WTC11 (cell line): ENCODE results near the gene PRAME. TPM values are rescaled to one million over a fixed set of nuclear protein-coding genes. Genes with fewer than 3 reads are reported as not detected.

Experiments used
- ATAC-seq: fragments of 200-7000 bp; cut with Tn5 transposase; 2 replicates; pipeline ENCODE4 v1.10.0; 2021; ENCODE audit warnings: mild to moderate bottlenecking, moderate library complexity
- CTCF ChIA-PET: fragments of 300-600 bp; sonication (Branson Sonifier 250); formaldehyde crosslinking; loops from one replicate; lab custom pipeline; 2021; ENCODE audit warnings: antibody characterized with exemption; lab: Charles Lee
- POLR2A ChIA-PET: fragments of 350-600 bp; sonication (Branson Sonifier 250); formaldehyde crosslinking; loops from one replicate; lab custom pipeline; 2021; ENCODE audit warnings: antibody characterized with exemption; lab: Charles Lee
- DNase-seq: peaks from one replicate; pipeline ENCODE4 v3.0.0; 2021; ENCODE audit warnings: low spot score
- H3K27ac Mint-ChIP-seq: 2 replicates; pipeline ENCODE4 v1.8.0; 2021; ENCODE audit warnings: mixed read lengths
- H3K27me3 Mint-ChIP-seq: 2 replicates; pipeline ENCODE4 v1.8.0; 2021; ENCODE audit warnings: low read depth, mild to moderate bottlenecking, moderate library complexity, mixed read lengths
- H3K36me3 Mint-ChIP-seq: 2 replicates; pipeline ENCODE4 v1.8.0; 2021; ENCODE audit warnings: mixed read lengths
- H3K4me1 Mint-ChIP-seq: 2 replicates; pipeline ENCODE4 v1.8.0; 2022; ENCODE audit warnings: mixed read lengths
- H3K4me3 Mint-ChIP-seq: 2 replicates; pipeline ENCODE4 v1.8.0; 2021; ENCODE audit warnings: mild to moderate bottlenecking, moderate library complexity, mixed read lengths
- H3K9me3 Mint-ChIP-seq: 2 replicates; pipeline ENCODE4 v1.8.0; 2021; ENCODE audit warnings: mixed read lengths
- ATF1 ChIP-seq: sonication (generic); formaldehyde crosslinking; IDR thresholded peaks from 2 replicates; pipeline ENCODE4 v1.8.1; 2023; ENCODE audit warnings: mild to moderate bottlenecking, moderate library complexity, missing genetic modification reagents
- EMX1 ChIP-seq: fragments of 250-450 bp; sonication (Bioruptor Pico); IDR thresholded peaks from 2 replicates; pipeline ENCODE4 v1.8.0; 2021; ENCODE audit warnings: mild to moderate bottlenecking
- ESRRA ChIP-seq: sonication (generic); formaldehyde crosslinking; IDR thresholded peaks from 2 replicates; pipeline ENCODE4 v1.8.1; 2022; ENCODE audit warnings: mild to moderate bottlenecking, missing genetic modification reagents, borderline replicate concordance
- ETV6 ChIP-seq: sonication (generic); formaldehyde crosslinking; IDR thresholded peaks from 2 replicates; pipeline ENCODE4 v1.8.1; 2022; ENCODE audit warnings: mild to moderate bottlenecking, missing genetic modification reagents
- FOXJ3 ChIP-seq: sonication (generic); formaldehyde crosslinking; IDR thresholded peaks from 2 replicates; pipeline ENCODE4 v1.9.0; 2021; ENCODE audit warnings: missing genetic modification reagents, mild to moderate bottlenecking, borderline replicate concordance
- GRHL2 ChIP-seq: fragments of 250-450 bp; sonication (Bioruptor Pico); IDR thresholded peaks from 2 replicates; pipeline ENCODE4 v1.8.0; 2022; ENCODE audit warnings: mild to moderate bottlenecking, moderate library complexity; ENCODE audit not compliant: insufficient replicate concordance, severe bottlenecking
- NFYB ChIP-seq: sonication (generic); formaldehyde crosslinking; conservative IDR thresholded peaks from 2 replicates; pipeline ENCODE4 v1.8.0; 2022; ENCODE audit warnings: low read depth, missing genetic modification reagents
- NR3C1 ChIP-seq: sonication (generic); formaldehyde crosslinking; conservative IDR thresholded peaks from 2 replicates; pipeline ENCODE4 v1.8.1; 2023; ENCODE audit warnings: low read depth, mild to moderate bottlenecking, missing genetic modification reagents
- OVOL2 ChIP-seq: fragments of 250-450 bp; sonication (Bioruptor Pico); IDR thresholded peaks from 2 replicates; pipeline ENCODE4 v1.9.0; 2021; ENCODE audit warnings: mild to moderate bottlenecking, borderline replicate concordance
- PRDM15 ChIP-seq: sonication (generic); formaldehyde crosslinking; IDR thresholded peaks from 2 replicates; pipeline ENCODE4 v1.8.0; 2022; ENCODE audit warnings: missing genetic modification reagents
- PREB ChIP-seq: sonication (generic); formaldehyde crosslinking; IDR thresholded peaks from 2 replicates; pipeline ENCODE4 v1.8.1; 2022; ENCODE audit warnings: mild to moderate bottlenecking, missing genetic modification reagents, moderate library complexity, borderline replicate concordance
- SMAD3 ChIP-seq: sonication (generic); formaldehyde crosslinking; IDR thresholded peaks from 2 replicates; pipeline ENCODE4 v1.8.0; 2022; ENCODE audit warnings: missing genetic modification reagents, mild to moderate bottlenecking, borderline replicate concordance
- SMAD4 ChIP-seq: sonication (generic); formaldehyde crosslinking; IDR thresholded peaks from 2 replicates; pipeline ENCODE4 v1.8.0; 2022; ENCODE audit warnings: mild to moderate bottlenecking, missing genetic modification reagents
- TEAD4 ChIP-seq: sonication (generic); formaldehyde crosslinking; IDR thresholded peaks from 2 replicates; pipeline ENCODE4 v1.8.0; 2022; ENCODE audit warnings: mild to moderate bottlenecking, missing genetic modification reagents
- TP53 ChIP-seq: sonication (generic); formaldehyde crosslinking; IDR thresholded peaks from 2 replicates; pipeline ENCODE4 v1.8.1; 2023; ENCODE audit warnings: mild to moderate bottlenecking, missing genetic modification reagents
- ZBTB21 ChIP-seq: sonication (generic); formaldehyde crosslinking; IDR thresholded peaks from 2 replicates; pipeline ENCODE4 v1.8.1; 2023; ENCODE audit warnings: mild to moderate bottlenecking, missing genetic modification reagents, borderline replicate concordance
- ZNF121 ChIP-seq: sonication (generic); formaldehyde crosslinking; IDR thresholded peaks from 2 replicates; pipeline ENCODE4 v1.8.0; 2023; ENCODE audit warnings: missing genetic modification reagents
- ZNF232 ChIP-seq: sonication (generic); formaldehyde crosslinking; IDR thresholded peaks from 2 replicates; pipeline ENCODE4 v1.8.0; 2022; ENCODE audit warnings: mild to moderate bottlenecking, missing genetic modification reagents
- ZNF263 ChIP-seq: sonication (generic); formaldehyde crosslinking; IDR thresholded peaks from 2 replicates; pipeline ENCODE4 v1.8.1; 2022; ENCODE audit warnings: low read depth, mild to moderate bottlenecking, moderate library complexity, missing genetic modification reagents
- ZNF416 ChIP-seq: fragments of 250-450 bp; sonication (Bioruptor Pico); IDR thresholded peaks from 2 replicates; pipeline ENCODE4 v1.9.0; 2021; ENCODE audit warnings: mild to moderate bottlenecking, inconsistent platforms
- total RNA-seq: library from RNA; stranded (reverse); gene quantifications from 3 replicates; pipeline ENCODE4 v1.2.3, GENCODE V29; 2021
- TF ChIP-seq, protein P1 (sequence below): fragments of 250-450 bp; sonication (Bioruptor Pico); IDR thresholded peaks from 2 replicates; pipeline ENCODE4 v1.9.0; 2021; ENCODE audit warnings: mild to moderate bottlenecking
- TF ChIP-seq, protein P2 (sequence below): sonication (generic); formaldehyde crosslinking; IDR thresholded peaks from 2 replicates; pipeline ENCODE4 v1.8.0; 2022; ENCODE audit warnings: mild to moderate bottlenecking, missing genetic modification reagents
- TF ChIP-seq, protein P3 (sequence below): sonication (generic); formaldehyde crosslinking; IDR thresholded peaks from 2 replicates; pipeline ENCODE4 v1.8.1; 2023; ENCODE audit warnings: mild to moderate bottlenecking, missing genetic modification reagents

PRAME gene
- total RNA-seq, 1 experiment from 2014 or later, result 1.5 TPM

DNA sequence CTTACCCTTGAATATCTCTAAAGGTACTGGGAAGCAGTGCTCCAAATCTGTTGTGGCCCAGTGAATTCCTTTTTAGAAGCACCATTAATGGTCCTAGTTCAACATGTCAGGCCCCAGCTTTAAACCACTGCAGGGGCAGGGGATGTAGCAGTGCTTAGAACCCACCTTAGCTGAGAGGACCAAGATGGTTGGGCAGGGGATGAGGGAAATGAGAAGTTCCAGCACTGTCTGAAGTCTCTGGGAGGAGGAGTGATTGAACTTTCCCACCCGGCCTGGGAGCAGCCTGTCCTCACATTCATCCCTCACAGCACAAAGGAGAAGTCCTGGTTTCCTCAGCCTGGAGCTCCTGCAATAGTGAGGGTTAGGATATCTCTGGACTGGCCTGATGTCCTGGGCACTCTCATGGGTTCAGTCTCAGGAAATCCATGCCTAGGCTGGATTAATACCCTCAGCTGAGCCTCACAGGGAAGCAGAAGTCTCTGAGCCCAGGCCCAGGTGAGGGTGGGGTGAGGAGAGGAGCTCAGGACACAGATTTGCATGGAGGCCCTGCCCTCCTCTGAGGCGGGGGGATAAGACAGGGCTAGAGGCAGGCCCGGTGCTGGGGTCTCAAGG lies 28.6 kb upstream of the PRAME start:
- no peak for ATAC-seq
- POLR2A ChIA-PET, result no interaction called here
- H3K4me1 Mint-ChIP-seq, result no peaks in the 10 kb centered on the region
- no peak overlapping the region for H3K27ac Mint-ChIP-seq
- H3K36me3 Mint-ChIP-seq, result no peaks in the 10 kb centered on the region
- TF ChIP-seq ZNF416 (CRISPR knock-in tag), result no peak
- no peak for TF ChIP-seq TP53 (CRISPR knock-in tag)
- TF ChIP-seq, protein P1, sequence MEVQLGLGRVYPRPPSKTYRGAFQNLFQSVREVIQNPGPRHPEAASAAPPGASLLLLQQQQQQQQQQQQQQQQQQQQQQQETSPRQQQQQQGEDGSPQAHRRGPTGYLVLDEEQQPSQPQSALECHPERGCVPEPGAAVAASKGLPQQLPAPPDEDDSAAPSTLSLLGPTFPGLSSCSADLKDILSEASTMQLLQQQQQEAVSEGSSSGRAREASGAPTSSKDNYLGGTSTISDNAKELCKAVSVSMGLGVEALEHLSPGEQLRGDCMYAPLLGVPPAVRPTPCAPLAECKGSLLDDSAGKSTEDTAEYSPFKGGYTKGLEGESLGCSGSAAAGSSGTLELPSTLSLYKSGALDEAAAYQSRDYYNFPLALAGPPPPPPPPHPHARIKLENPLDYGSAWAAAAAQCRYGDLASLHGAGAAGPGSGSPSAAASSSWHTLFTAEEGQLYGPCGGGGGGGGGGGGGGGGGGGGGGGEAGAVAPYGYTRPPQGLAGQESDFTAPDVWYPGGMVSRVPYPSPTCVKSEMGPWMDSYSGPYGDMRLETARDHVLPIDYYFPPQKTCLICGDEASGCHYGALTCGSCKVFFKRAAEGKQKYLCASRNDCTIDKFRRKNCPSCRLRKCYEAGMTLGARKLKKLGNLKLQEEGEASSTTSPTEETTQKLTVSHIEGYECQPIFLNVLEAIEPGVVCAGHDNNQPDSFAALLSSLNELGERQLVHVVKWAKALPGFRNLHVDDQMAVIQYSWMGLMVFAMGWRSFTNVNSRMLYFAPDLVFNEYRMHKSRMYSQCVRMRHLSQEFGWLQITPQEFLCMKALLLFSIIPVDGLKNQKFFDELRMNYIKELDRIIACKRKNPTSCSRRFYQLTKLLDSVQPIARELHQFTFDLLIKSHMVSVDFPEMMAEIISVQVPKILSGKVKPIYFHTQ, result no peak
- TF ChIP-seq PREB, result no peak
- TF ChIP-seq ZNF263 (CRISPR knock-in tag), result no peak
- TF ChIP-seq FOXJ3 (CRISPR knock-in tag), result no peak
- TF ChIP-seq ZNF121, result no peak
- TF ChIP-seq NR3C1 (CRISPR knock-in tag), result no peak
- TF ChIP-seq, all 79 proteins: peak for 0
- CTCF ChIA-PET, result interaction anchor here (0.6 to 6.9 kb wide), 26 partner anchors 11 to 296 kb away, joined by 3 to 103 read pairs (median 6); partner anchors contain the start of gene PRAME
- Mint-ChIP-seq H3K9me3 (no peaks in the 10 kb centered on the region), H3K4me3 (no peak overlapping the region), H3K27me3 (peaks cover 93% of the 10 kb centered on the region)
- no peak for DNase-seq

DNA sequence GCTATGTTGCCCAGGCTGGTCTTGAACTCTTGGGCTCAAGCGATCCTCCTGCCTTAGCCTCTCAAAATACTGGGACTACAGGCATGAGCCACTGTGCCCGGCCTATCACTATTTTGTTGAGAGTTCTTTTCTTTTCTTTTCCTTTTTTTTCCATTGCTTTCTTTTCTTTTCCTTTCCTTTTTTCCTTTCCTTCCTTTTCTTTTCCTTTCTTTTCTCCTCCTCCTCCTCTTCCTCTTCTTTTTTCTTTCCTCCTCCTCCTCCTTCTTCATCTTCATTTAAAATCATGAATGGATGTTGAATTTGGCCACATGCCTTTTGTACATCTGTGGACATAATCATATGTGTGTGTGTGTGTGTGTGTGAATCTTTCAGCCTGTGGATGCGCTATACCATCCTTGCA lies 25.7 kb upstream of the PRAME start:
- DNase-seq (no peak), ATAC-seq (no peak)
- Mint-ChIP-seq H3K4me1 (no peaks in the 10 kb centered on the region), H3K9me3 (no peaks in the 10 kb centered on the region), H3K27ac (no peak overlapping the region), H3K27me3 (peaks cover 93% of the 10 kb centered on the region), H3K36me3 (no peaks in the 10 kb centered on the region), H3K4me3 (no peak overlapping the region)
- ChIA-PET CTCF (interaction anchor here (1.0 to 1.1 kb wide), 2 partner anchors 9 to 11 kb away, joined by 3 read pairs; no protein-coding TSS in a partner anchor), POLR2A (no interaction called here)
- TF ChIP-seq SMAD3 (no peak), TEAD4 (CRISPR knock-in tag) (no peak), TP53 (CRISPR knock-in tag) (no peak), SMAD4 (CRISPR knock-in tag) (no peak), PRDM15 (CRISPR knock-in tag) (no peak), ETV6 (CRISPR knock-in tag) (no peak), ATF1 (CRISPR knock-in tag) (no peak), EMX1 (CRISPR knock-in tag) (no peak), ZBTB21 (CRISPR knock-in tag) (no peak), NFYB (CRISPR knock-in tag) (no peak), ZNF232 (CRISPR knock-in tag) (no peak), GRHL2 (no peak), ESRRA (CRISPR knock-in tag) (no peak), OVOL2 (CRISPR knock-in tag) (no peak)
- TF ChIP-seq, protein P2, sequence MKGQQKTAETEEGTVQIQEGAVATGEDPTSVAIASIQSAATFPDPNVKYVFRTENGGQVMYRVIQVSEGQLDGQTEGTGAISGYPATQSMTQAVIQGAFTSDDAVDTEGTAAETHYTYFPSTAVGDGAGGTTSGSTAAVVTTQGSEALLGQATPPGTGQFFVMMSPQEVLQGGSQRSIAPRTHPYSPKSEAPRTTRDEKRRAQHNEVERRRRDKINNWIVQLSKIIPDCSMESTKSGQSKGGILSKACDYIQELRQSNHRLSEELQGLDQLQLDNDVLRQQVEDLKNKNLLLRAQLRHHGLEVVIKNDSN (CRISPR knock-in tag), result no peak
- TF ChIP-seq, protein P3, sequence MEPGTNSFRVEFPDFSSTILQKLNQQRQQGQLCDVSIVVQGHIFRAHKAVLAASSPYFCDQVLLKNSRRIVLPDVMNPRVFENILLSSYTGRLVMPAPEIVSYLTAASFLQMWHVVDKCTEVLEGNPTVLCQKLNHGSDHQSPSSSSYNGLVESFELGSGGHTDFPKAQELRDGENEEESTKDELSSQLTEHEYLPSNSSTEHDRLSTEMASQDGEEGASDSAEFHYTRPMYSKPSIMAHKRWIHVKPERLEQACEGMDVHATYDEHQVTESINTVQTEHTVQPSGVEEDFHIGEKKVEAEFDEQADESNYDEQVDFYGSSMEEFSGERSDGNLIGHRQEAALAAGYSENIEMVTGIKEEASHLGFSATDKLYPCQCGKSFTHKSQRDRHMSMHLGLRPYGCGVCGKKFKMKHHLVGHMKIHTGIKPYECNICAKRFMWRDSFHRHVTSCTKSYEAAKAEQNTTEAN, result no peak
